Neural cell (in vitro differentiated cells): Measurements from ENCODE around the gene AFG3L2. TPM values are rescaled to one million over a fixed set of nuclear protein-coding genes. Genes with fewer than 3 reads are reported as not detected.

Experiments used
- H2AFZ ChIP-seq: fragments of 200-600, 300-800 bp; sonication (generic), shearing (Covaris generic); 2 replicates; pipeline ENCODE4 v1.6.0; 2014; ENCODE audit warnings: low read depth, mild to moderate bottlenecking, antibody characterized with exemption, low read length, moderate library complexity
- H3F3A ChIP-seq: fragments of 200-600 bp; shearing (Covaris generic); 2 replicates; pipeline ENCODE4 v1.6.1; 2016; ENCODE audit warnings: mild to moderate bottlenecking, moderate library complexity, mixed read lengths, antibody characterized with exemption, low read length; ENCODE audit not compliant: insufficient read depth, poor library complexity, severe bottlenecking
- H3K27ac ChIP-seq: fragments of 200-600, 300-800 bp; sonication (generic), shearing (Covaris generic); 2 replicates; pipeline ENCODE4 v1.5.1; 2014; ENCODE audit warnings: mild to moderate bottlenecking, low read length, moderate library complexity
- H3K27me3 ChIP-seq: fragments of 300-800, 200-600 bp; sonication (generic), shearing (Covaris generic); 2 replicates; pipeline ENCODE4 v1.6.0; 2014; ENCODE audit warnings: mild to moderate bottlenecking, low read depth, low read length, moderate library complexity; ENCODE audit not compliant: insufficient read depth
- H3K36me3 ChIP-seq: fragments of 300-800, 200-600 bp; sonication (generic), shearing (Covaris generic); 2 replicates; pipeline ENCODE4 v1.5.1; 2014; ENCODE audit warnings: mild to moderate bottlenecking, antibody characterized with exemption, low read length, moderate library complexity; ENCODE audit not compliant: insufficient read depth
- H3K4me2 ChIP-seq: fragments of 300-800, 200-600 bp; sonication (generic), shearing (Covaris generic); 2 replicates; pipeline ENCODE4 v1.6.0; 2014; ENCODE audit warnings: mild to moderate bottlenecking, low read length
- H3K4me3 ChIP-seq: fragments of 300-800, 200-600 bp; sonication (generic), shearing (Covaris generic); 2 replicates; pipeline ENCODE4 v1.5.1; 2014; ENCODE audit warnings: mild to moderate bottlenecking, low read length, moderate library complexity
- H3K79me2 ChIP-seq: fragments of 200-600 bp; shearing (Covaris generic); replicated peaks from 2 replicates; pipeline ENCODE4 v1.6.0; 2014; ENCODE audit warnings: mild to moderate bottlenecking, low read length, moderate library complexity; ENCODE audit not compliant: insufficient read depth
- H3K9ac ChIP-seq: fragments of 300-800, 200-600 bp; sonication (generic), shearing (Covaris generic); 2 replicates; pipeline ENCODE4 v1.6.1; 2016; ENCODE audit warnings: mild to moderate bottlenecking, low read length, mixed read lengths
- H3K9me2 ChIP-seq: fragments of 200-600 bp; shearing (Covaris generic); 2 replicates; pipeline ENCODE4 v1.6.1; 2016; ENCODE audit warnings: mild to moderate bottlenecking, low read length, mixed read lengths; ENCODE audit not compliant: insufficient read depth
- H3K9me3 ChIP-seq: fragments of 200-600, 300-800 bp; sonication (generic), shearing (Covaris generic); 2 replicates; pipeline ENCODE4 v1.6.1; 2016; ENCODE audit warnings: mild to moderate bottlenecking, mixed run types, low read length, moderate library complexity, mixed read lengths
- H4K20me1 ChIP-seq: fragments of 200-600 bp; shearing (Covaris generic); 2 replicates; pipeline ENCODE4 v1.6.1; 2016; ENCODE audit warnings: mild to moderate bottlenecking, mixed run types; ENCODE audit not compliant: insufficient read depth
- CTCF ChIP-seq: fragments of 450-650 bp; IDR thresholded peaks from 2 replicates; pipeline ENCODE4 v1.5.1; 2014; ENCODE audit warnings: antibody characterized with exemption, mild to moderate bottlenecking, moderate library complexity; ENCODE audit not compliant: poor library complexity, severe bottlenecking
- EP300 ChIP-seq: fragments of 450-650 bp; conservative IDR thresholded peaks from 2 replicates; pipeline ENCODE4 v1.6.1; 2014; ENCODE audit warnings: antibody characterized with exemption, mild to moderate bottlenecking, moderate library complexity; ENCODE audit not compliant: poor library complexity, severe bottlenecking
- EZH2 ChIP-seq: fragments of 200-600, 300-800 bp; shearing (Covaris generic), sonication (generic); IDR thresholded peaks from 2 replicates; pipeline ENCODE4 v1.6.1; 2014; ENCODE audit warnings: antibody characterized with exemption, low read length, borderline replicate concordance, mild to moderate bottlenecking; ENCODE audit not compliant: insufficient read depth, poor library complexity, severe bottlenecking
- MXI1 ChIP-seq: fragments of 450-650 bp; conservative IDR thresholded peaks from 2 replicates; pipeline ENCODE4 v1.6.1; 2014; ENCODE audit warnings: antibody characterized with exemption, mild to moderate bottlenecking; ENCODE audit not compliant: poor library complexity, severe bottlenecking
- POLR2AphosphoS5 ChIP-seq: IDR thresholded peaks from 2 replicates; pipeline ENCODE4 v1.6.1; 2012
- RAD21 ChIP-seq: fragments of 450-650 bp; conservative IDR thresholded peaks from 2 replicates; pipeline ENCODE4 v1.6.1; 2014; ENCODE audit warnings: antibody characterized with exemption, mild to moderate bottlenecking, moderate library complexity
- SMC3 ChIP-seq: fragments of 450-650 bp; conservative IDR thresholded peaks from 2 replicates; pipeline ENCODE4 v1.6.1; 2014; ENCODE audit warnings: antibody characterized with exemption, mild to moderate bottlenecking, moderate library complexity; ENCODE audit not compliant: poor library complexity
- TAF1 ChIP-seq: IDR thresholded peaks from 2 replicates; pipeline ENCODE4 v1.6.1; 2012; ENCODE audit warnings: low read depth
- polyA plus RNA-seq: library from polyadenylated mRNA; depleted of rRNA; stranded (reverse); fragments of >200 nt; gene quantifications from 2 replicates; pipeline ENCODE4 v1.2.3, GENCODE V29; 2014
- TF ChIP-seq, protein P1 (sequence below): IDR thresholded peaks from 2 replicates; pipeline ENCODE4 v1.6.1; 2012; ENCODE audit warnings: borderline replicate concordance

The AFG3L2 gene
- polyA plus RNA-seq, 1 donor from 2014 or later: 49.4 TPM

DNA sequence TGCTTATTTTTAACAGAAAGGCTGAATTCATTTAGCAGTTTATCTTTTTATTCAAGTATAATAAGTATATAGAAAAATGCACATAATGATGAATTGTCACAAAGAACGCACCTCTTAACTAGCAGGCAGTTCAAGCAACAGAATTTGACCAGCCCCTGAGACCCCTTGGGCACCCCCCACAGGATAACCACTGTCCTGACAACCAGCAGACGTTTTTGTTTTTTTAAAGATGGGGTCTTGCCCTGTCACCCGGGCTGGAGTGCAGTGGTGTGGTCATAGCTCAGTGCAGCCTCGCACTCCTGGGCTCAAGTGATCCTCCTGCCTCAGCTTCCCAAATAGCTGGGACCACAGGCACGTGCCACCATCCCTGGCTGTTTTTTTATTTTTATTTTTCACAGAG, 44.7 kb upstream of the AFG3L2 start:
- Histone ChIP-seq H3K79me2 (no peaks in the 10 kb centered on the region), H3K36me3 (no peaks in the 10 kb centered on the region), H3K4me3 (no peak overlapping the region), H4K20me1 (no peaks in the 10 kb centered on the region), H3F3A (no peaks in the 10 kb centered on the region), H3K9me2 (no peaks in the 10 kb centered on the region), H3K27ac (no peak overlapping the region), H3K27me3 (peaks cover 5% of the 10 kb centered on the region), H3K9ac (no peak overlapping the region), H2AFZ (no peak overlapping the region), H3K4me2 (no peak overlapping the region), H3K9me3 (peaks cover under 1% of the 10 kb centered on the region)
- TF ChIP-seq EP300 (no peak), EZH2 (no peak), TAF1 (no peak), POLR2AphosphoS5 (no peak), SMC3 (no peak), CTCF (no peak), MXI1 (no peak), RAD21 (no peak)
- TF ChIP-seq, protein P1, sequence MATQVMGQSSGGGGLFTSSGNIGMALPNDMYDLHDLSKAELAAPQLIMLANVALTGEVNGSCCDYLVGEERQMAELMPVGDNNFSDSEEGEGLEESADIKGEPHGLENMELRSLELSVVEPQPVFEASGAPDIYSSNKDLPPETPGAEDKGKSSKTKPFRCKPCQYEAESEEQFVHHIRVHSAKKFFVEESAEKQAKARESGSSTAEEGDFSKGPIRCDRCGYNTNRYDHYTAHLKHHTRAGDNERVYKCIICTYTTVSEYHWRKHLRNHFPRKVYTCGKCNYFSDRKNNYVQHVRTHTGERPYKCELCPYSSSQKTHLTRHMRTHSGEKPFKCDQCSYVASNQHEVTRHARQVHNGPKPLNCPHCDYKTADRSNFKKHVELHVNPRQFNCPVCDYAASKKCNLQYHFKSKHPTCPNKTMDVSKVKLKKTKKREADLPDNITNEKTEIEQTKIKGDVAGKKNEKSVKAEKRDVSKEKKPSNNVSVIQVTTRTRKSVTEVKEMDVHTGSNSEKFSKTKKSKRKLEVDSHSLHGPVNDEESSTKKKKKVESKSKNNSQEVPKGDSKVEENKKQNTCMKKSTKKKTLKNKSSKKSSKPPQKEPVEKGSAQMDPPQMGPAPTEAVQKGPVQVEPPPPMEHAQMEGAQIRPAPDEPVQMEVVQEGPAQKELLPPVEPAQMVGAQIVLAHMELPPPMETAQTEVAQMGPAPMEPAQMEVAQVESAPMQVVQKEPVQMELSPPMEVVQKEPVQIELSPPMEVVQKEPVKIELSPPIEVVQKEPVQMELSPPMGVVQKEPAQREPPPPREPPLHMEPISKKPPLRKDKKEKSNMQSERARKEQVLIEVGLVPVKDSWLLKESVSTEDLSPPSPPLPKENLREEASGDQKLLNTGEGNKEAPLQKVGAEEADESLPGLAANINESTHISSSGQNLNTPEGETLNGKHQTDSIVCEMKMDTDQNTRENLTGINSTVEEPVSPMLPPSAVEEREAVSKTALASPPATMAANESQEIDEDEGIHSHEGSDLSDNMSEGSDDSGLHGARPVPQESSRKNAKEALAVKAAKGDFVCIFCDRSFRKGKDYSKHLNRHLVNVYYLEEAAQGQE: no peak

GRCh38 chr18:12420821-12421421, 43.9 kb upstream of the AFG3L2 start:
- Histone ChIP-seq H3K9me2 (no peaks in the 10 kb centered on the region), H3K27ac (no peak overlapping the region), H4K20me1 (no peaks in the 10 kb centered on the region), H2AFZ (no peak overlapping the region), H3F3A (no peaks in the 10 kb centered on the region), H3K79me2 (no peaks in the 10 kb centered on the region), H3K4me2 (no peak overlapping the region), H3K9ac (no peak overlapping the region), H3K4me3 (no peak overlapping the region), H3K27me3 (peaks cover 5% of the 10 kb centered on the region), H3K36me3 (no peaks in the 10 kb centered on the region), H3K9me3 (no peaks in the 10 kb centered on the region)
- TF ChIP-seq MXI1: no peak
- no peak for TF ChIP-seq TAF1
- TF ChIP-seq EZH2: no peak
- TF ChIP-seq POLR2AphosphoS5: no peak
- TF ChIP-seq SMC3: no peak
- TF ChIP-seq RAD21: no peak
- TF ChIP-seq, protein P1: no peak
- TF ChIP-seq EP300: no peak
- TF ChIP-seq CTCF: no peak
